HEK293 (cell line): ENCODE results near the gene XYLB.
"Not testable (repeated sequence)": the region's sequence is repeated elsewhere in the genome, so short reads cannot be mapped to it uniquely, and the experiment has no call there.

Experiments
- CTCF ChIA-PET: fragments of 350-600 bp; formaldehyde crosslinking; extraction: SDS; loops from one replicate; lab custom pipeline; 2021; ENCODE audit warnings: antibody characterized with exemption; lab: Yijun Ruan, JAX
- POLR2A ChIA-PET: fragments of 300-600 bp; formaldehyde crosslinking; extraction: SDS; loops from one replicate; lab custom pipeline; 2020; ENCODE audit warnings: antibody characterized with exemption, inconsistent platforms; lab: Yijun Ruan, JAX
- H3K27ac ChIP-seq: fragments of 200-500 bp; sonication (Bioruptor generic); 2 replicates; pipeline ENCODE4 v1.5.1; 2014; ENCODE audit warnings: low read depth, low read length, control low read depth, inconsistent platforms; ENCODE audit errors: extremely low read depth
- H3K36me3 ChIP-seq, 2 experiments: fragments of 200-500 bp in 1 of 2; sonication (Bioruptor generic) in 1 of 2; 1 replicate in 1 of 2; 2 replicates in 1 of 2; pipeline ENCODE4 v1.5.1; 2014 to 2017; ENCODE audit warnings: inconsistent platforms in 2 of 2, low read length in 2 of 2; ENCODE audit not compliant: control insufficient read depth in 2 of 2, insufficient read depth in 1 of 2
- H3K4me1 ChIP-seq: fragments of 200-500 bp; sonication (Bioruptor generic); 2 replicates; pipeline ENCODE4 v1.5.1; 2014; ENCODE audit warnings: mild to moderate bottlenecking, low read length, inconsistent platforms; ENCODE audit not compliant: control insufficient read depth, insufficient read depth
- H3K4me3 ChIP-seq: 2 replicates; pipeline ENCODE4 v1.5.1; 2011; ENCODE audit warnings: low read depth, mild to moderate bottlenecking, control low read depth, low read length, moderate library complexity
- H3K9me3 ChIP-seq: fragments of 200-500 bp; sonication (Bioruptor generic); 2 replicates; pipeline ENCODE4 v1.5.1; 2014; ENCODE audit warnings: low read depth, low read length, inconsistent platforms; ENCODE audit not compliant: control insufficient read depth, insufficient read depth
- GLI2 ChIP-seq: fragments of 450-650 bp; formaldehyde crosslinking; IDR thresholded peaks from 2 replicates; pipeline ENCODE4; 2017; ENCODE audit warnings: missing biosample characterization, missing genetic modification characterization, low read depth, borderline replicate concordance
- HOXC10 ChIP-seq: sonication (generic); formaldehyde crosslinking; IDR thresholded peaks from 2 replicates; pipeline ENCODE4 v1.8.1; 2023; ENCODE audit warnings: mild to moderate bottlenecking, missing genetic modification reagents
- KLF1 ChIP-seq: fragments of 450-650 bp; formaldehyde crosslinking; IDR thresholded peaks from 2 replicates; pipeline ENCODE4 v1.5.1; 2016; ENCODE audit warnings: missing biosample characterization, missing genetic modification characterization
- KLF10 ChIP-seq: fragments of 450-650 bp; IDR thresholded peaks from 2 replicates; pipeline ENCODE4 v1.5.1; 2018; ENCODE audit warnings: missing biosample characterization, mild to moderate bottlenecking, missing genetic modification characterization
- OVOL3 ChIP-seq: fragments of 450-650 bp; formaldehyde crosslinking; IDR thresholded peaks from 2 replicates; pipeline ENCODE4 v1.5.1; 2016; ENCODE audit warnings: missing biosample characterization, missing genetic modification characterization
- PATZ1 ChIP-seq: fragments of 450-650 bp; formaldehyde crosslinking; IDR thresholded peaks from 2 replicates; pipeline ENCODE4 v1.5.1; 2016; ENCODE audit warnings: missing biosample characterization, missing genetic modification characterization
- PBX3 ChIP-seq: sonication (generic); formaldehyde crosslinking; IDR thresholded peaks from 2 replicates; pipeline ENCODE4 v1.8.1; 2022; ENCODE audit warnings: mild to moderate bottlenecking, moderate library complexity, missing genetic modification reagents
- PRDM6 ChIP-seq: fragments of 450-650 bp; formaldehyde crosslinking; IDR thresholded peaks from 2 replicates; pipeline ENCODE4 v1.5.1; 2017; ENCODE audit warnings: missing biosample characterization, missing genetic modification characterization
- SCRT1 ChIP-seq: fragments of 450-650 bp; formaldehyde crosslinking; IDR thresholded peaks from 2 replicates; pipeline ENCODE4 v1.5.1; 2016; ENCODE audit warnings: missing biosample characterization, missing genetic modification characterization, borderline replicate concordance
- SP7 ChIP-seq: fragments of 450-650 bp; formaldehyde crosslinking; IDR thresholded peaks from 2 replicates; pipeline ENCODE4 v1.5.1; 2016; ENCODE audit warnings: missing biosample characterization, missing genetic modification characterization
- WT1 ChIP-seq: fragments of 450-650 bp; formaldehyde crosslinking; IDR thresholded peaks from 2 replicates; pipeline ENCODE4 v1.5.1; 2016; ENCODE audit warnings: missing biosample characterization, missing genetic modification characterization
- ZBTB1 ChIP-seq: fragments of 450-650 bp; formaldehyde crosslinking; IDR thresholded peaks from 2 replicates; pipeline ENCODE4 v1.5.1; 2016; ENCODE audit warnings: missing biosample characterization, missing genetic modification characterization
- ZBTB21 ChIP-seq: fragments of 450-650 bp; formaldehyde crosslinking; IDR thresholded peaks from 2 replicates; pipeline ENCODE4 v1.5.1; 2017; ENCODE audit warnings: missing biosample characterization, missing genetic modification characterization
- ZBTB48 ChIP-seq: fragments of 450-650 bp; formaldehyde crosslinking; IDR thresholded peaks from 2 replicates; pipeline ENCODE4 v1.5.1; 2016; ENCODE audit warnings: missing biosample characterization, missing genetic modification characterization
- ZNF292 ChIP-seq: fragments of 450-650 bp; formaldehyde crosslinking; IDR thresholded peaks from 2 replicates; pipeline ENCODE4 v1.5.1; 2016; ENCODE audit warnings: low read depth, missing biosample characterization, missing genetic modification characterization, borderline replicate concordance
- ZNF394 ChIP-seq: fragments of 450-650 bp; formaldehyde crosslinking; IDR thresholded peaks from 2 replicates; pipeline ENCODE4 v1.5.1; 2016; ENCODE audit warnings: missing biosample characterization, missing genetic modification characterization, mild to moderate bottlenecking, moderate library complexity, borderline replicate concordance
- ZNF473 ChIP-seq: fragments of 450-650 bp; formaldehyde crosslinking; IDR thresholded peaks from 2 replicates; pipeline ENCODE4 v1.5.1; 2017; ENCODE audit warnings: missing biosample characterization, missing genetic modification characterization
- ZNF555 ChIP-seq: fragments of 450-650 bp; formaldehyde crosslinking; conservative IDR thresholded peaks from 2 replicates; pipeline ENCODE4 v1.5.1; 2017; ENCODE audit warnings: missing biosample characterization, mild to moderate bottlenecking, missing genetic modification characterization, inconsistent platforms
- ZNF585B ChIP-seq: fragments of 450-650 bp; formaldehyde crosslinking; IDR thresholded peaks from 2 replicates; pipeline ENCODE4 v1.5.1; 2016; ENCODE audit warnings: missing biosample characterization, missing genetic modification characterization
- ZNF707 ChIP-seq: fragments of 450-650 bp; formaldehyde crosslinking; IDR thresholded peaks from 2 replicates; pipeline ENCODE4 v1.5.1; 2016; ENCODE audit warnings: missing biosample characterization, missing genetic modification characterization
- ZNF747 ChIP-seq: fragments of 450-650 bp; formaldehyde crosslinking; IDR thresholded peaks from 2 replicates; pipeline ENCODE4 v1.5.1; 2016; ENCODE audit warnings: missing biosample characterization, missing genetic modification characterization
- ZNF792 ChIP-seq: fragments of 450-650 bp; formaldehyde crosslinking; IDR thresholded peaks from 2 replicates; pipeline ENCODE4 v1.5.1; 2016; ENCODE audit warnings: missing biosample characterization, missing genetic modification characterization
- ZSCAN16 ChIP-seq: fragments of 450-650 bp; formaldehyde crosslinking; IDR thresholded peaks from 2 replicates; pipeline ENCODE4 v1.5.1; 2016; ENCODE audit warnings: missing biosample characterization, missing genetic modification characterization
- ZSCAN30 ChIP-seq: fragments of 450-650 bp; IDR thresholded peaks from 2 replicates; pipeline ENCODE4 v1.5.1; 2018; ENCODE audit warnings: missing biosample characterization, mild to moderate bottlenecking, missing genetic modification characterization, moderate library complexity
- ZSCAN5A ChIP-seq: fragments of 450-650 bp; formaldehyde crosslinking; IDR thresholded peaks from 2 replicates; pipeline ENCODE4 v1.5.1; 2016; ENCODE audit warnings: missing biosample characterization, missing genetic modification characterization

Gene XYLB

GRCh38 chr3:38411591-38411990, 65.0 kb downstream of the XYLB start:
- Histone ChIP-seq H3K4me1 (no peaks in the 10 kb centered on the region), H3K4me3 (no peak overlapping the region), H3K36me3 (no peaks in the 10 kb centered on the region), H3K9me3 (no peaks in the 10 kb centered on the region), H3K27ac (no peak overlapping the region)
- TF ChIP-seq ZNF792 (tag by site-specific recombination) (no peak), PATZ1 (no peak), ZSCAN30 (tag by site-specific recombination) (no peak), KLF10 (tag by site-specific recombination) (no peak), ZNF747 (tag by site-specific recombination) (no peak), PRDM6 (no peak), ZBTB21 (tag by site-specific recombination) (no peak), ZSCAN16 (no peak), ZNF707 (no peak), ZNF585B (tag by site-specific recombination) (no peak)
- ChIA-PET CTCF (no interaction called here), POLR2A (no interaction called here)

- H3K36me3 ChIP-seq, H3K27ac ChIP-seq, H3K4me1 ChIP-seq, H3K9me3 ChIP-seq, CTCF ChIA-PET, H3K4me3 ChIP-seq, POLR2A ChIA-PET: not testable (repeated sequence)
These were observed 74.2 kb downstream of the XYLB start for GRCh38 chr3:38420758-38421157.

GRCh38 chr3:38421679-38422336, 75.2 kb downstream of the XYLB start:
- ChIA-PET CTCF (no interaction called here), POLR2A (no interaction called here)
- Histone ChIP-seq H3K4me3 (no peak overlapping the region), H3K9me3 (no peaks in the 10 kb centered on the region), H3K27ac (no peak overlapping the region), H3K36me3 (no peaks in the 10 kb centered on the region), H3K4me1 (no peaks in the 10 kb centered on the region)
- TF ChIP-seq HOXC10 (CRISPR knock-in tag), result no peak
- no peak for TF ChIP-seq SP7 (tag by site-specific recombination)
- no peak for TF ChIP-seq ZNF555 (tag by site-specific recombination)
- no peak for TF ChIP-seq ZBTB48
- TF ChIP-seq ZNF292 (tag by site-specific recombination), result no peak
- no peak for TF ChIP-seq GLI2 (tag by site-specific recombination)
- no peak for TF ChIP-seq ZNF473 (tag by site-specific recombination)
- no peak for TF ChIP-seq OVOL3
- TF ChIP-seq ZSCAN5A (tag by site-specific recombination), result no peak
- TF ChIP-seq KLF1 (tag by site-specific recombination), result no peak
- TF ChIP-seq ZNF394 (tag by site-specific recombination), result no peak
- no peak for TF ChIP-seq SCRT1
- TF ChIP-seq PBX3, result no peak
- TF ChIP-seq WT1, result no peak
- TF ChIP-seq PRDM6, result no peak
- no peak for TF ChIP-seq ZBTB1 (tag by site-specific recombination)
